Stimulated activated CD4-positive, alpha-beta T cell treated with anti-CD3 and anti-CD28 coated beads, TNF-alpha, amount 100 ng/mL, for 48 hours (primary cell): ENCODE results near the gene GHRHR.

ENCODE experiments used
- DNase-seq, 3 donors: peaks; one replicate each; pipeline ENCODE4 v3.0.0-alpha.2; 2020; ENCODE audit warnings: low read depth in 3 of 3

Gene GHRHR

DNA sequence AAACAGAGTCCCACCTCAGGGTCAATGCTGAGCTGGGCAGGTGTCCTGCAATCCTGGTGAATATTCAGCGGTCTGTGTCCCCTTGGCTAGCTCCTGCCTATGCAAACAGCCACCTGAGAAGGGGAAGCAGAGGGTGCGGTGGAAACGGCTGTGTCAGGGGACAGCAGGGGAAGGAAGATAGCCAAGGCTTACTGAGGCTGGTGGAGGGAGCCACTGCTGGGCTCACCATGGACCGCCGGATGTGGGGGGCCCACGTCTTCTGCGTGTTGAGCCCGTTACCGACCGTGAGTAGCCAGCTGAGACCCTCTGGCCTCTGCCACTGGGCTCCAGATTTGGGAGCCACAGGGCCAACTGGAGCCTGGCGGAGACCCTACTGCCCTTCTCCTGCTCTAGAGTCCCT, at the start of gene GHRHR:
Gene GHRHR, plus strand, starts transcription at position 112 of the 400 bp plus-strand sequence. Its CDS starts 116 bp downstream, at position 228.
- no peak for DNase-seq

DNA sequence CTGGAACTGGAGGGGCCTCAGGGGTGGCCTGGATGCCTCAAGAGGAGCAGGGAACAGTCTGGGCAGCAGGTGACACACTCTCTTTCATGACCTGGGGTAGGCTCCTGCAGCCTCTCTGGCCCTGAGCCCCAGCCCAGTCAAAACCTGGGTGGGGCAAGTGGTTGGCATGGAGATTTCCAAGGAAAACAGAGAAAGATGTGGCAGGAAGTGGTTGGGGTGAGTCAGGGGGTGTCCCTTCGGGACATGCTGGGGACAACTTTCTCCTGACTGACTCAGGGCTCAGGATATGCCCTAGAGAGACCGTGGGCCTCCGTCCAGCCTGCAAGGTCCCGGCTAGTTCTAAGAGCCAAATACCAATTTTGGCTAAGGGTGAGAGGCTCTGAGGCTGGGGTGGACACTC, 49.2 kb upstream of the GHRHR start:
- peak in 1 of 3 donors; percentile 6 for DNase-seq

DNA sequence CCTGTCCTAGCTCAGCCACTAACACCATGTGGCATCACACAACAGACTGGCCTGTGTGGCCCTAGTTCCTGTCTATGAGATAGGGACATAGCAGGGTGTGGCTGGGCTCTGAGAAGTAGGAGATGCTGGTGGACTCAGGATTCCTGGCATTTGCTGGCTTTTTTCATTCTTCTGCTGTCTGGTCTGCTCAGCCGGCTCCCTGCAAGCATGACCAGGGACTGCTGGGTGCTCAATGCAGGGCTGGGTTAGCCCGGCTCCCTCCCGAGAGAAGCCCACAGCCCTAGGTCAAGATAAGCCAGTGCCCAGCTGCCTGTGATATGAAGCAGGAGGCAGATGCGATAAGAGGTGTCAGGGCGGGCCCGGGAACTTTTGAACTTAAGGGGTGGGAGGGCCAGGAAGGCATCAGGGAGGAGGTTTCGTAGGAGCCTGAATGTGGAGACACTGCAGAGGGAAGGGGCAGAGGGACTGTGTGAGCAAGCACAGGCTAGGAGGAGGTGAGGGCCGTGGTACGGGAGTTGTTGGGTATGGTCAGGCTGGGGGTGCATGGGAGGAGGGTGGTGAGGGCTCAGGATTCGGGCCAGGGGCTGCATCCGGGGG, 48.6 kb upstream of the GHRHR start:
- DNase-seq: no peak

DNA sequence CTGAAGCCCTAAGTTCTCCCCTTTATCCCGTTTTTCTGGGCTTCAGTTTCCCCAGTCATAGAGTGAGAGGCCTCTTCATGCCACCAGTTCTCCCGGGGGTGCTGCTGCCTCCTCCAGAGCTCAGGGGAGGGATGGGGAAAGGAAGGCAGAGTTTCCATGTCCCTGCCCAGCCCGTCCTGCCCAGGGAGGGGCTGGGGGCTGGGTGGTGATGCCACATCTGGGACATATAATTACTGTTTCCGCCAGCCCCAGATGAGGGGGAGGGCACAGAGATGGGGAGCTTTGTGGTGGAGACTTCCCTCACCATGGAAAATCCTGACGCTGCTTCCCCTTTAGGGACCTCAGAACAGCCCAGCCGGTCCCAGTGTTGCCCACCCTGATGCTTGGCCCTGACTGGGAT, 48.0 kb upstream of the GHRHR start:
- DNase-seq: no peak

DNA sequence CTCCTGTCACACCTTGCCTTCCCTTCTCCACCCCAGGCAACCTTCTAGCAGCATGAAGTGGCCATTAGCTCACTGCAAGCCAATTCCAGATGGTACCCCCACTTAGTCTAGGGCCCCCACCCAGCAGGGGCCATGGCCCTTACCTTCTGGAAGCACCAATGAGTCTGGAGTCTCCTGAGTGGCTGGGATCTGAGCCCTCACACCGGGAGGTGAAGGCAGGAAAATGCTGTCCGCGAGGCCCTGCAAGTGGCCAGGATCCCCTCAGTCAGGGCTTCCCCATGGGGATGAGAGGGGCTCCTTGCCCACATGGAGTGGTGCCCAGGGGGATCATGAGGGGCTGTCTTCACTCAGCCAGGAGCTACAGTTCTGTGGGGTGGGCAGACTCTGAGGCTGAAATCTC, 47.5 kb upstream of the GHRHR start:
- no peak for DNase-seq

DNA sequence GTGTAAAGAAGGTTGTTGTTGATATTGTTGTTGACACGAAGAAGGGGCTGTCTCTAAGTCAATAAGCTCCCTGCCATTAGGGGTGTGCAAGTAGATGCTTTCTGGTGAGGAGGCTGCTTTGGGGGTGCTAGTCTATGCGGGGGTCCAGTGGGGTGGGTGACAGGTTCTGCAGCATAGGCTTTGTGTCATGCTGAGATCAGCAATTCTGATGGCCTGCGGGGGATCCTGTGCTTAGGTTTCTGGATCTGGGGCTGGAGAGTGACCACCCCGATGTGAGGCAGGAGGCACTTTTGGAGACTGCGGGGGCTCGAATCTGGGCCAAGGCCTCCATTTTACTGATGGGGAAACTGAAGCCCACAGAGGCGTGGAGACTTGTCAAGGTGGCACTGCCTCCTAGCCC, 47.0 kb upstream of the GHRHR start:
- no peak for DNase-seq

DNA sequence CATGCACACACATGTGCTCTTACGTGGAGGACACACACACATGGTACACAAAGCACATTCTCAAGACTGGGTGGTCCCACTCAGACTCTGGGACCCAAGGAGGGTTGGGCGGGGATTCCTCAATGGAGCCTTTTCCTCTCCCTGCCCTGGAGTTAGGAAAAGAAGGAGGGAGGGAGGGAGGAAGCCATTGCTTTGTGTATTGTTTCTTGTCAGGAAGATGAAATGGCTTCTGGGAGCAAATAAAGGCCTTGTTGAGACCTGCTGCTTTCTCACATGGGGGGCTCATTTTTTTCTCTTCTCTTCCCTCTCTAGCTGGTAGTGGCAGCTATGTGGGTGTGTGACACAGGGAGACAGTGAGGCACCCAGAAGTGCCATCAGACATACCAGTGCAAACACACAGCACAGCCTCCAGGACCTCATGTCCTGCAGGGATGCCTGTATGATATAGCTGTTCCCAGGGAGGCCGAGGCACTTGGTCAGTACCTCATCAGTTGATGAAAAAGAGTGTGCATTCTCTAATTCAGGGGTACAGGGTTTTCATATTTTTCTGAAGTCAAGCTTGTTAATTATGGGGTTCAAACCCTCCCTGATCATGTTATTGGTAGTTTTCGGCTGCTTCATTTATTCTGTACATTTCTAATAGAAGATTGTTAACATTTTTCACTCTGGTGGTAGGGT, 46.4 kb upstream of the GHRHR start:
- no peak for DNase-seq

DNA sequence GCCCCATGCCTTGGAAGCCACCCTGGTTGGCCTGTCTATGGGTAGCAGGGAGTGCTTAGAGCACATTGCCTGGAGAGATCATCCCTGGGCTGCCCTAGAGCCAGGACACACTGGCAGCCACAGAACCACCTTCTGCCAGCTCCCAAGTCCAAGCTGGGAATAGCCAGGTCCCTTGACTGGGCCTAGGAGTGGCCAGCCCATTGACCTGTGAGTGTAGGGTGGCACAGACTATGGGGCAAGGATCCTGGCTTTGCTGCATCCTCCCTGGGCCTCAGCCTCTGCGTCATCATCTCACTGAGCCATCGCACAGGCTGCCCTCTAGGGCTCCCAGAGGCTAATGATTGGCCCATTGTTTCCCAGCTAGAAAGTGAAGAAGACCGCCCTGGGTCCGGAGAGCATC, 45.1 kb upstream of the GHRHR start:
- DNase-seq: no peak

DNA sequence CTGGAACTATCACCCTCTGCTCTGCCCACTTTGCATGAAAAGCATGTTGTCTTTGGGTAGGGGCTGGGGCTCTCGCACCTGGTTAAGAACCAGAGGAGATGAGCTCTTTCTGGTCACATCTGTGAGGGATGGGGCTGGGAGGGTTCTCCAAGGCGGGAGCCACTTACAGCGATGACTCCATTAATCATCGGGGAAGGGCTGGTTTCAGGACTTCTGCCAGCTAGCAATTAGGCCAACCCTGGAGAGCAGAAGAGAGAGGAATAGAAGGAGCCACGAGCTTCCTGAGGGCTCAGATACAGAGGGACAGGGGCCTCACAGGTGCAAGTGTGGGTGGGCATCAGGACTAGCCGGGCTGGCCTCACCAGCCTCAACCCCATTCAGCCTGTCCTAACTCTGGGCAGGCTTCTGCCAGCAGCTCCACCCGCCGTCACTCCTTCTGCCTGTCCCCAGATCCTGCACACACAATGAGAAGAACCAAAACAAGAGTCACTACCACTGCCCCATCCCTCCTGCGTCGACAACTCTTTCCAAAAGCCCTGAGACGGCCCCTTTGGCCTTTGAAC, 43.7 kb upstream of the GHRHR start:
- DNase-seq: no peak

DNA sequence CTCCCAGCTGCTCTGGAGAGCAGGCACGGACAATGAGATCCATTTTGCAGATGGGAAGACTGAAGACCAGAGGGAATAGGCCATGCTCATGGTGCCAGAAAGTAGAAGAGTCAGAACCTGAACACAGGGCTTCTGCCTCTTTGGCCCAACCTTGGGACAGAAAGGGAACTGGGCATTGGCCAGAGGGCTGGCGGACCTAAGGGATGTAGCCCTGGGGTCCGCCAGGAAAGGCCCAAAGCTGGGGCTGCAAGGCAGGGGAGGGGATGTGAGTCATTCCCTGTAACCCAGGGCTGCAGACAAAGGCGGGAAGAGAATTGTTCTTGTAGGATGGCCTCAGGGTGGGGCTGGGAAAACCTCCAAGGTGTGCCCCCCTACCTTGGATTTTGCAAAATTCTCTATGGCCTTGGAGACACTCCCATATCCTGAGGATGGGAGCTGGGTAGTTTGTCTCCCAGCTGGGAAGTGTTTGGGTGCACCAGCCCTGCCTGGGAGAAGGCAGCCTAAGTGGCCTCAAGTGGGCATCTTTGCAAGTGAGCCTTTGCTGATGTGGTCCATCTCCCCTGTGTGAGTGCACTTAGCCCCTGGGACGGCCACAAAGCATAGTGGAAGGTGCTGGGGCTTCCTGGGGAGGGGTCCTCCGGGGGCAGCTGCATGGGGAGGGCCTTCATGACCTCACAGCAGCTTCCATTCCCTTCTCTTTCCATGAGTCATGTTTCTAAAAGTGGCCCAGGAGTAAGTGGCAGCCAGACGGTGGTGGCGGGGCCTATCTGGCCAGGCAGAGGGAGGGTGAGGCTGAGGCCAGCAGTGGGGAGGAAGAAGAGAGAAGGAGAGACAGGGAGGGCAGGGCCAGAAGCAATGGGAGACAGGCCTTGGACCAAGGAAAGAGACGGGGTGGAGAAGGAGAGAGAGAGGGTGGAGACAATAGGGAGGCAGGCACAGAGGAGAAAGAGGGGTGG, 42.9 kb upstream of the GHRHR start:
- no peak for DNase-seq

DNA sequence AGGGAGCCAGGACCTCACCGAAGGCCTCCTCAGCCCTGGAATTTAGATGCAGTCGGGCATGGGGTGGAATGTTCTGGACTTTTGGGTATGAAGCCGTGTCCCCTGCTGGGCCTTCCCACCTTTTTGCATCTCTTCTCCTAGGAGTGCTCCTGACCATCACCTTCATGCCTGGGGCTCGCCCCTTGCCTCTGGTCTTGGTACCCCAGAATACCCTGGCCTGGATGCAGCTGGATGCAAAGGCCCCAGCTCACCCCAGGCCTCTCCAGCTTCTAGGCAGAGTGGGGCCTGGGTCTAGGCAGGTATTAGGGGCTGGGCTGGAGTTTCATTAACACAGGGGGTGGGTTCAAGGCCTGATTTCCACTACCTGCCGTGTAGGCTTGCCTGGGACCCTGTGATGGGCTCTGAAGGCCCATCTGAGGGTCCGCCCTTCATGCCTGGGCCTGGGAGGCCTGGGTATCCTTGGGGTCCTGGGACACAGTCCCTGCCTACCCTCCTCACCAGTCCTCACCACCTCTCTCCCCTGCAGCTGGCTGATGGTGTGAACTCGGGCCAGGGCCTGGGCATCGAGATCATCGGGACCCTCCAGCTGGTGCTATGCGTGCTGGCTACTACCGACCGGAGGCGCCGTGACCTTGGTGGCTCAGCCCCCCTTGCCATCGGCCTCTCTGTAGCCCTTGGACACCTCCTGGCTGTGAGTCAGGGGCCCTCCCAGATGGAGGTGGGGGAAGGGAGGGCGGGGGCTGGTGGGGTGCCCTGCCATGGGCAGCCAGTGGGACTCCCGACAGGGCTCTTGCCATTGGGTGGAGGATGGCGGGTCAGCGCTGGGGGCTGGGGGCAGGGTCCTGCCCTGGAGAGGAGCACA, 42.0 kb upstream of the GHRHR start:
- no peak for DNase-seq

DNA sequence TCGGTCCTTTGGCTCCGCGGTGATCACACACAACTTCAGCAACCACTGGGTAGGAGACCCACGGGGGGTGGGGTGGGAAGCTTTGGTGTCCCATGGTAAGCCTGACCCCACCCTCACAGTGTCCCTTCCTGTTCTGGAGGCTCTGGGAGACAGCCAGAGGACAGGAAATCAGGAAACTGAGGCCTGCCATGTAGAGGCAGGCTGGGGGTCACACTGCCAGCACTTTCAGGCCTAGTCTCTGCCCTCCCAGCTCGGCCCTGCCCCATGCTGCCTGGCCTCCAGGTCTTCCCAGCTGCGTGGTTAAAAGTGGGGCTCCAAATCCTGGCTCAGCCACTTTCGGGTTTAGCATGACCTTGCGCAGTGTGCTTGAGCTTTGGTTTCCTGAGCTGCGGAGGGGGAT, 41.2 kb upstream of the GHRHR start:
- DNase-seq: no peak

DNA sequence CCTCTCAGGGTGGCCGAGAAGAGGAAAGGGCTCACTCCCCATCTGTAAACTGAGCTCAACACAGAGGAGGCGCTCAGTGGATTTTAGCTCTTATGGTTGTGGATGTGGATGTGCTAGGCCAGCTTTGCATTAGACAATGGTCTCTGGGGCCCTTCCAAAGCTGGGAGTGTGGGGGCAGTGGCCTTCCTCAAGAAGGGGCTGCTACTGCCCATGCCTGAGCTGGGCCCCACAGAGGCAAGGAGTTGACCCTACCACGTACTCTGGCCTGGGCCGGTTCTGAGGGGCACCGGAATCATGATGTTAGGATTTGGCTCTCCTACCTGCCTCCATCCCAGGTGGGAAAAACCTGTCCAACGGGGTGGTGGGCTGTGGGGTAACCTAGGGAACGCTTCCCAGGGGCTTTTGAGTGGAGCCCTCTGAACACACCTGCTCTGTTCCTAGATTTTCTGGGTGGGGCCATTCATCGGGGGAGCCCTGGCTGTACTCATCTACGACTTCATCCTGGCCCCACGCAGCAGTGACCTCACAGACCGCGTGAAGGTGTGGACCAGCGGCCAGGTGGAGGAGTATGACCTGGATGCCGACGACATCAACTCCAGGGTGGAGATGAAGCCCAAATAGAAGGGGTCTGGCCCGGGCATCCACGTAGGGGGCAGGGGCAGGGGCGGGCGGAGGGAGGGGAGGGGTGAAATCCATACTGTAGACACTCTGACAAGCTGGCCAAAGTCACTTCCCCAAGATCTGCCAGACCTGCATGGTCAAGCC, 40.6 kb upstream of the GHRHR start:
- DNase-seq: no peak

DNA sequence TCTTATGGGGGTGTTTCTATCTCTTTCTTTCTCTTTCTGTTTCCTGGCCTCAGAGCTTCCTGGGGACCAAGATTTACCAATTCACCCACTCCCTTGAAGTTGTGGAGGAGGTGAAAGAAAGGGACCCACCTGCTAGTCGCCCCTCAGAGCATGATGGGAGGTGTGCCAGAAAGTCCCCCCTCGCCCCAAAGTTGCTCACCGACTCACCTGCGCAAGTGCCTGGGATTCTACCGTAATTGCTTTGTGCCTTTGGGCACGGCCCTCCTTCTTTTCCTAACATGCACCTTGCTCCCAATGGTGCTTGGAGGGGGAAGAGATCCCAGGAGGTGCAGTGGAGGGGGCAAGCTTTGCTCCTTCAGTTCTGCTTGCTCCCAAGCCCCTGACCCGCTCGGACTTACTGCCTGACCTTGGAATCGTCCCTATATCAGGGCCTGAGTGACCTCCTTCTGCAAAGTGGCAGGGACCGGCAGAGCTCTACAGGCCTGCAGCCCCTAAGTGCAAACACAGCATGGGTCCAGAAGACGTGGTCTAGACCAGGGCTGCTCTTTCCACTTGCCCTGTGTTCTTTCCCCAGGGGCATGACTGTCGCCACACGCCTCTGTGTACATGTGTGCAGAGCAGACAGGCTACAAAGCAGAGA, 39.9 kb upstream of the GHRHR start:
- DNase-seq: no peak

DNA sequence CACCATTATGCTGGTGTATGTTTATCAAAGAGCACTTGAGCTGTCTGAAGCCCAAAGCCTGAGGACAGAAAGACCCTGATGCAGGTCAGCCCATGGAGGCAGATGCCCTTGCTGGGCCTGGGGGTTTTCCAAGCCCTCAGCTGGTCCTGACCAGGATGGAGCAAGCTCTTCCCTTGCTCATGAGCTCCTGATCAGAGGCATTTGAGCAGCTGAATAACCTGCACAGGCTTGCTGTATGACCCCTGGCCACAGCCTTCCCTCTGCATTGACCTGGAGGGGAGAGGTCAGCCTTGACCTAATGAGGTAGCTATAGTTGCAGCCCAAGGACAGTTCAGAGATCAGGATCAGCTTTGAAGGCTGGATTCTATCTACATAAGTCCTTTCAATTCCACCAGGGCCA, 39.1 kb upstream of the GHRHR start:
- DNase-seq: no peak

DNA sequence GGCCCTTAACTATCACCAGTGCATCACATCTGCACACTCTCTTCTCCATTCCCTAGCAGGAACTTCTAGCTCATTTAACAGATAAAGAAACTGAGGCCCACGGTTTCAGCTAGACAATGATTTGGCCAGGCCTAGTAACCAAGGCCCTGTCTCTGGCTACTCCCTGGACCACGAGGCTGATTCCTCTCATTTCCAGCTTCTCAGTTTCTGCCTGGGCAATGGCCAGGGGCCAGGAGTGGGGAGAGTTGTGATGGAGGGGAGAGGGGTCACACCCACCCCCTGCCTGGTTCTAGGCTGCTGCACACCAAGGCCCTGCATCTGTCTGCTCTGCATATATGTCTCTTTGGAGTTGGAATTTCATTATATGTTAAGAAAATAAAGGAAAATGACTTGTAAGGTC, 38.6 kb upstream of the GHRHR start:
- no peak for DNase-seq

DNA sequence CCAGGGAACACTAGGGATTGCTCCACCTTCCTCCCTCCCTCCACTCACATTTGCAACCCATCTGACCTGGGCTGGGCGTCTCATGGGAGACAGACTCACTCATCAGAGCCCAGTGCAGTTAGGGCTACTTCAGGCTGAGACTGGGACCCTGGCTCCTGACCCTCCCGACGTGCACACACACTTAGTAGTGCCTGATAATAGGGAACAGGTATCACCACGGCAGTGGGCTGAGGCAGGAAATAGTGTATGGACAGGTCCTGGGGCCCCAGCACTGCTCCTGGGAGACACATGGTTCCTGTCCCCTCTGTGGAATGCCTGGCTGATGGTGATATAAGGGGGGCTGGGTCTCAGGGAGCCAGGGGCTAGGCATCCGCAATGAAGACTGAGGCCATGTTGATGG, 37.8 kb upstream of the GHRHR start:
- no peak for DNase-seq

DNA sequence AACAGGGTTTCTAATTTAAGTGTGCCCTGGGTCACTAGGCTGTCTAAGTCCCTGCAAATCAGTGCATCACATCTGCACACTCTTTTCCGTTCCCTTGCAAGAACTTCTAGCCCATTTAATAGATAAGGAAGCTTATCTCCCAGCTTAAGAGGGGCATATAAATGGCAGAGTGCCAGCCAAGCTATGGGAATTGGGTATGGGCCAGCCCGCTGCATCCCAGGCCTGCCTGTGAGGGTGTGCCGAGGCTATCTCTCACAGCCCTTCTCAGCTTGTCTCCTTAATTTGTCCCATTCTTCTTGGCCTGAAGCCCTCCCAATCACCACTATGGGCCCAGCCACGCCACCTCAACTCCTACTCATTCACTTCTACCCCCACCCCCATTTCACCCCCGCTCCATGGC, 37.4 kb upstream of the GHRHR start:
- DNase-seq: no peak

DNA sequence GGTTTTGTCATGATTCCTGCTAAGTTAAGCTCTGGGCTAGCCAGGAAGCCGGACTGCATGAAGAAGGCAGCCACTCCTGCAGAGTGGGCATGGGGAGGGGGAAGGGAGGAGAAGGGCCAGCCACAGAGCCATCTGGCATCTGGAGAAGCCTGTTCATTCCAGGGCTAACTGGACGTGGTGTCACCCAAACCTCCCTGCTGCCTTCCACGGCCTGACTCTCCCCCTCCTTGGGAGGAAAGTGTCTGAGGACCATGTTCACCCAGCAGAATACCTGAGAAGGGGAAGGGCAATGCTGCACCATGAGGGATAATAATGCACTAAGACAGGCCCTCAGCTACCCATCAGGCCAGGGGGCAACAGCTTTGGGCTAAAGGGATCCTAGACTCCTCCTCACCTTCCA, 36.7 kb upstream of the GHRHR start:
- DNase-seq: no peak

DNA sequence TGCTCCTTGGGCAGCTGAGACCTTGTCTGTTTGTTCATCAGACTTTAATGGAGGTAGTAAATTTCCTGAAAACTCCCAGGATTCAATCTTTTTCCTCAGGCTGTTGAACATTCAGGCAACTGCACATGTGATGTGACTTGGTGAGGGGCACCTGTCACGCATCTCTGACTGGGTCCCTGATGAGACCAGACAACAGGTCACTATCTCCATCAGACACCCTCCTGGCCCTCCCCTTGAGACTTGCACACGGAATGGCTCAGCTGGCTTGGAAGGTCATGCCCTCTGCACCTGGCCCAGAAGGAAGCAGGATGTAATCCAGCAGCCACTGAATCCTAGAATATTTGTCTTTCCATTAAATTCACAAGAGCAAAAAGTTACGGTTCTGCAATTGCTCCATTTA, 36.2 kb upstream of the GHRHR start:
- DNase-seq: no peak
